Measurements from ENCODE around the gene GAGE12D.
"Not testable (repeated sequence)": the region's sequence is repeated elsewhere in the genome, so short reads cannot be mapped to it uniquely, and the experiment has no call there.

GAGE12D gene

DNA sequence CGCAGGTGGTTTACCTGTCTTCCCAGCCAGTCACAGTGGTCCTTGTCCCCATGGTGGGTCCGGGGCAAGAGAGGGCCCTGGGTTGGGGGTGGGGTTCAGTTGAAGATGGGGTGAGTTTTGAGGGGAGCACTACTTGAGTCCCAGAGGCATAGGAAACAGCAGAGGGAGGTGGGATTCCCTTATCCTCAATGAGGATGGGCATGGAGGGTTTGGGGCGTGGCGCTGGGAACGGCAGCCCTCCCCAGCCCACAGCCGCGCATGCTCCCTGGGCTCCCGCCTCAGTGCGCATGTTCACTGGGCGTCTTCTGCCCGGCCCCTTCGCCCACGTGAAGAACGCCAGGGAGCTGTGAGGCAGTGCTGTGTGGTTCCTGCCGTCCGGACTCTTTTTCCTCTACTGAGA, at the start of gene GAGE12D:
TSS of gene GAGE12D (plus strand) at position 301 of the 400 bp plus-strand sequence. CDS start 1,155 bp downstream, outside the sequence.
- DNase-seq (ENCODE audit: low spot score in 2 of 2); ATAC-seq (replicated peaks; ENCODE audit: extremely low read depth, poor library complexity, severe bottlenecking); H3K27ac Mint-ChIP-seq (ENCODE audit: low read depth); H3K9me3 Mint-ChIP-seq; H3K4me1 Mint-ChIP-seq; H3K27me3 Mint-ChIP-seq; H3K36me3 Mint-ChIP-seq (ENCODE audit: insufficient read depth); H3K4me3 Mint-ChIP-seq: not testable (repeated sequence)

GRCh38 chrX:49531877-49532276, 9.7 kb upstream of the GAGE12D start, which contains the start of gene GAGE12C:
Gene GAGE12C, plus strand, starts transcription at chrX:49532177. Its CDS starts 1,155 bp downstream, at chrX:49533332.
- not testable (repeated sequence) for ATAC-seq (replicated peaks; ENCODE audit: extremely low read depth, poor library complexity, severe bottlenecking); H3K4me1 Mint-ChIP-seq

DNA sequence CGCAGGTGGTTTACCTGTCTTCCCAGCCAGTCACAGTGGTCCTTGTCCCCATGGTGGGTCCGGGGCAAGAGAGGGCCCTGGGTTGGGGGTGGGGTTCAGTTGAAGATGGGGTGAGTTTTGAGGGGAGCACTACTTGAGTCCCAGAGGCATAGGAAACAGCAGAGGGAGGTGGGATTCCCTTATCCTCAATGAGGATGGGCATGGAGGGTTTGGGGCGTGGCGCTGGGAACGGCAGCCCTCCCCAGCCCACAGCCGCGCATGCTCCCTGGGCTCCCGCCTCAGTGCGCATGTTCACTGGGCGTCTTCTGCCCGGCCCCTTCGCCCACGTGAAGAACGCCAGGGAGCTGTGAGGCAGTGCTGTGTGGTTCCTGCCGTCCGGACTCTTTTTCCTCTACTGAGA, 9.5 kb downstream of the GAGE12D start, which contains the start of gene GAGE12E:
TSS of gene GAGE12E (plus strand) at position 301 of the 400 bp plus-strand sequence. CDS start 1,155 bp downstream, outside the sequence.
- H3K36me3 Mint-ChIP-seq (ENCODE audit: insufficient read depth); H3K9me3 Mint-ChIP-seq; H3K4me3 Mint-ChIP-seq; H3K27me3 Mint-ChIP-seq; ATAC-seq (replicated peaks; ENCODE audit: extremely low read depth, poor library complexity, severe bottlenecking); H3K4me1 Mint-ChIP-seq; DNase-seq (ENCODE audit: low spot score in 2 of 2); H3K27ac Mint-ChIP-seq (ENCODE audit: low read depth): not testable (repeated sequence)

More at GRCh38 chrX:49531877-49532276, 9.7 kb upstream of the GAGE12D start, which contains the start of gene GAGE12C:
- H3K27ac Mint-ChIP-seq (ENCODE audit: low read depth); H3K36me3 Mint-ChIP-seq (ENCODE audit: insufficient read depth); H3K27me3 Mint-ChIP-seq; DNase-seq (ENCODE audit: low spot score in 2 of 2); H3K4me3 Mint-ChIP-seq; H3K9me3 Mint-ChIP-seq: not testable (repeated sequence)

- ATAC-seq (replicated peaks; ENCODE audit: extremely low read depth, poor library complexity, severe bottlenecking); H3K4me1 Mint-ChIP-seq: not testable (repeated sequence)
Measured at GRCh38 chrX:49560542-49560941, 19.0 kb downstream of the GAGE12D start, which contains the start of gene GAGE12F. Gene GAGE12F, plus strand, starts transcription at chrX:49560842. Its CDS starts 1,155 bp downstream, at chrX:49561997.

DNA sequence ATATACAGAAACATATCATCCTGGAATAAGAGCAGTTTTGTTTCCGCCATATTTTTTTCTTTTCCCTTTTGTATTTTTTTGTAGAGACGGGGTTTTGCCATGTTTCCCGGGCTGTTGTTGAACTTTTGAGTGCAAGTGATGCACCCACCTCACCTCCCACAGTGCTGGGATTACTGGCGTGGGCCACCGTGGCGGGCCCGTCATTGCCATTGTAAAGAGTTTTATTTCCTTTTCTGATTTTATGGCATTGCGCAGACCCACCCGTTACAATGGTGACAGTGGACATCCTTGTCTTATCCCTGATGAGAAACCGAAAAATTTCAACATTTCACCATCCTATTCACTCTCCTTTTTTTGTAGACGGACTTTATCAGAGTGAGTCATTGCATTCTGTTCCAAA, 27.2 kb downstream of the GAGE12D start:
- not testable (repeated sequence) for H3K36me3 Mint-ChIP-seq (ENCODE audit: insufficient read depth); H3K4me3 Mint-ChIP-seq; H3K9me3 Mint-ChIP-seq; H3K27ac Mint-ChIP-seq (ENCODE audit: low read depth); ATAC-seq (replicated peaks; ENCODE audit: extremely low read depth, poor library complexity, severe bottlenecking); H3K4me1 Mint-ChIP-seq; H3K27me3 Mint-ChIP-seq
- peak in 1 of 2 donors; percentile 0 for DNase-seq (ENCODE audit: low spot score in 2 of 2)

More at GRCh38 chrX:49560542-49560941, 19.0 kb downstream of the GAGE12D start, which contains the start of gene GAGE12F:
- H3K27ac Mint-ChIP-seq (ENCODE audit: low read depth); DNase-seq (ENCODE audit: low spot score in 2 of 2); H3K27me3 Mint-ChIP-seq; H3K36me3 Mint-ChIP-seq (ENCODE audit: insufficient read depth); H3K9me3 Mint-ChIP-seq; H3K4me3 Mint-ChIP-seq: not testable (repeated sequence)

DNA sequence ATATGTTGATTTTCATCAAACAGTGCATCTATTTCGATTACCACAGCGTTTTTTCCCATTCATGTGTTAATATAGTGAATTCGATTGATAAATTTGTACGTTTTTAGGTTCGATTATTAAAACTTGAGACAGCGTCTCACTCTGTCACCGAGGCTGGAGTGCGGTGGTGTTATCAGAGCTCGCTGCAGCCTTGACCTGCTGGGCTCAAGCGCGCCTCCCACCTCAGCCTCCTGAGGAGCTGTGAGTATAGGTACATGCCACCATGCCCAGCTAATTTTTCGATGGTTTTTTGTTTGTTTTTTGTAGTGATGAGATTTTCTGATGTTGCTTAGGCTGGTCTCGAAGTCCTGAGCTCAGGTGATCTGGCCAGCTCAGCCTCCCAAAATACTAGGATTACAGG, 27.6 kb downstream of the GAGE12D start:
- not testable (repeated sequence) for DNase-seq (ENCODE audit: low spot score in 2 of 2); H3K27me3 Mint-ChIP-seq; H3K27ac Mint-ChIP-seq (ENCODE audit: low read depth); H3K4me3 Mint-ChIP-seq; ATAC-seq (replicated peaks; ENCODE audit: extremely low read depth, poor library complexity, severe bottlenecking); H3K9me3 Mint-ChIP-seq; H3K36me3 Mint-ChIP-seq (ENCODE audit: insufficient read depth); H3K4me1 Mint-ChIP-seq

GRCh38 chrX:49570100-49570499, 28.6 kb downstream of the GAGE12D start, which contains the start of gene GAGE12G:
Gene GAGE12G, plus strand, starts transcription at chrX:49570400. Its CDS starts 1,155 bp downstream, at chrX:49571555.
- not testable (repeated sequence) for H3K36me3 Mint-ChIP-seq (ENCODE audit: insufficient read depth); H3K9me3 Mint-ChIP-seq; H3K27ac Mint-ChIP-seq (ENCODE audit: low read depth); DNase-seq (ENCODE audit: low spot score in 2 of 2); H3K4me3 Mint-ChIP-seq; H3K27me3 Mint-ChIP-seq; H3K4me1 Mint-ChIP-seq; ATAC-seq (replicated peaks; ENCODE audit: extremely low read depth, poor library complexity, severe bottlenecking)

DNA sequence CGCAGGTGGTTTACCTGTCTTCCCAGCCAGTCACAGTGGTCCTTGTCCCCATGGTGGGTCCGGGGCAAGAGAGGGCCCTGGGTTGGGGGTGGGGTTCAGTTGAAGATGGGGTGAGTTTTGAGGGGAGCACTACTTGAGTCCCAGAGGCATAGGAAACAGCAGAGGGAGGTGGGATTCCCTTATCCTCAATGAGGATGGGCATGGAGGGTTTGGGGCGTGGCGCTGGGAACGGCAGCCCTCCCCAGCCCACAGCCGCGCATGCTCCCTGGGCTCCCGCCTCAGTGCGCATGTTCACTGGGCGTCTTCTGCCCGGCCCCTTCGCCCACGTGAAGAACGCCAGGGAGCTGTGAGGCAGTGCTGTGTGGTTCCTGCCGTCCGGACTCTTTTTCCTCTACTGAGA, 38.1 kb downstream of the GAGE12D start, which contains the start of gene GAGE12H:
TSS of gene GAGE12H (plus strand) at position 301 of the 400 bp plus-strand sequence. CDS start 1,155 bp downstream, outside the sequence.
- not testable (repeated sequence) for H3K36me3 Mint-ChIP-seq (ENCODE audit: insufficient read depth); ATAC-seq (replicated peaks; ENCODE audit: extremely low read depth, poor library complexity, severe bottlenecking); H3K4me3 Mint-ChIP-seq

DNA sequence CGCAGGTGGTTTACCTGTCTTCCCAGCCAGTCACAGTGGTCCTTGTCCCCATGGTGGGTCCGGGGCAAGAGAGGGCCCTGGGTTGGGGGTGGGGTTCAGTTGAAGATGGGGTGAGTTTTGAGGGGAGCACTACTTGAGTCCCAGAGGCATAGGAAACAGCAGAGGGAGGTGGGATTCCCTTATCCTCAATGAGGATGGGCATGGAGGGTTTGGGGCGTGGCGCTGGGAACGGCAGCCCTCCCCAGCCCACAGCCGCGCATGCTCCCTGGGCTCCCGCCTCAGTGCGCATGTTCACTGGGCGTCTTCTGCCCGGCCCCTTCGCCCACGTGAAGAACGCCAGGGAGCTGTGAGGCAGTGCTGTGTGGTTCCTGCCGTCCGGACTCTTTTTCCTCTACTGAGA, 47.7 kb downstream of the GAGE12D start, which contains the start of gene GAGE2A:
TSS of gene GAGE2A (plus strand) at position 301 of the 400 bp plus-strand sequence. CDS start 1,155 bp downstream, outside the sequence.
- ATAC-seq (replicated peaks; ENCODE audit: extremely low read depth, poor library complexity, severe bottlenecking); H3K36me3 Mint-ChIP-seq (ENCODE audit: insufficient read depth); H3K4me3 Mint-ChIP-seq; H3K27ac Mint-ChIP-seq (ENCODE audit: low read depth); H3K4me1 Mint-ChIP-seq; H3K27me3 Mint-ChIP-seq; H3K9me3 Mint-ChIP-seq; DNase-seq (ENCODE audit: low spot score in 2 of 2): not testable (repeated sequence)

More for the DNA sequence above, 38.1 kb downstream of the GAGE12D start, which contains the start of gene GAGE12H:
- H3K9me3 Mint-ChIP-seq; H3K27me3 Mint-ChIP-seq; H3K4me1 Mint-ChIP-seq; H3K27ac Mint-ChIP-seq (ENCODE audit: low read depth); DNase-seq (ENCODE audit: low spot score in 2 of 2): not testable (repeated sequence)

- not testable (repeated sequence) for H3K4me1 Mint-ChIP-seq; H3K9me3 Mint-ChIP-seq; H3K27me3 Mint-ChIP-seq; H3K36me3 Mint-ChIP-seq (ENCODE audit: insufficient read depth); DNase-seq (ENCODE audit: low spot score in 2 of 2); H3K4me3 Mint-ChIP-seq; ATAC-seq (replicated peaks; ENCODE audit: extremely low read depth, poor library complexity, severe bottlenecking); H3K27ac Mint-ChIP-seq (ENCODE audit: low read depth)
Measured at GRCh38 chrX:49589769-49590478, 48.4 kb downstream of the GAGE12D start.

DNA sequence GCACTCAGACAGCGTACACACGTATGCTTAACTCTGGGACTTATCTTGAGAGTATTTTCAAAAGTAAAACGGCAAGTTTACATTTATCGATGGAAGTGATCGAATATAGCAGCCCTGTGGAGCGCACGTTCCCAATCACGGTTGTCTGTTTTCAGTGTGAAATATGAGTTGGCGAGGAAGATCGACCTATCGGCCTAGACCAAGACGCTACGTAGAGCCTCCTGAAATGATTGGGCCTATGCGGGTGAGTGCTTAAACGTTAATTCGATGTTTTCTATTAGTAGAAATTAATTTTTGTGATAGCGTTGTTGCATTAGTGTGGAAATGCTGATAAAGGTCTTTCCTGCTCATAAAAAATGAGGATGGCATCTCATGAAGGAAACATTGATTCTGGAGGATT, 49.0 kb downstream of the GAGE12D start:
- H3K27ac Mint-ChIP-seq (ENCODE audit: low read depth); H3K27me3 Mint-ChIP-seq; H3K4me3 Mint-ChIP-seq; H3K4me1 Mint-ChIP-seq; H3K36me3 Mint-ChIP-seq (ENCODE audit: insufficient read depth); H3K9me3 Mint-ChIP-seq; ATAC-seq (replicated peaks; ENCODE audit: extremely low read depth, poor library complexity, severe bottlenecking); DNase-seq (ENCODE audit: low spot score in 2 of 2): not testable (repeated sequence)

All from central memory CD8-positive, alpha-beta T cell (primary cell).